GM21360 (cell line): ENCODE measurements around the gene ULK4.
"Not testable (repeated sequence)": the region's sequence is repeated elsewhere in the genome, so short reads cannot be mapped to it uniquely, and the experiment has no call there.

Experiments
- ATAC-seq: cut with Tn5 transposase; IDR thresholded peaks from one replicate; pipeline ENCODE4 v1.9.1; 2021; ENCODE audit warnings: mild to moderate bottlenecking, moderate library complexity; ENCODE audit not compliant: unreplicated experiment

Gene ULK4

GRCh38 chr3:41651718-41652117 is 310.2 kb downstream of the ULK4 start:
- no peak for ATAC-seq

- ATAC-seq, result no peak
Observed at GRCh38 chr3:41650406-41650805, 311.5 kb downstream of the ULK4 start.

- ATAC-seq, result no peak
Observed at GRCh38 chr3:41649129-41649739, 312.7 kb downstream of the ULK4 start.

GRCh38 chr3:41647730-41648129 is 314.2 kb downstream of the ULK4 start:
- not testable (repeated sequence) for ATAC-seq

- no peak for ATAC-seq
Observed at GRCh38 chr3:41640076-41640475, 321.8 kb downstream of the ULK4 start.

GRCh38 chr3:41638381-41638780 is 323.5 kb downstream of the ULK4 start:
- ATAC-seq, result no peak

- no peak for ATAC-seq
Observed at GRCh38 chr3:41632700-41633099, 329.2 kb downstream of the ULK4 start.

- no peak for ATAC-seq
Observed at GRCh38 chr3:41630708-41631107, 331.2 kb downstream of the ULK4 start.

- no peak for ATAC-seq
Observed at GRCh38 chr3:41629986-41630385, 331.9 kb downstream of the ULK4 start.

GRCh38 chr3:41629072-41629471 is 332.8 kb downstream of the ULK4 start:
- no peak for ATAC-seq

GRCh38 chr3:41627477-41628087 is 334.3 kb downstream of the ULK4 start:
- ATAC-seq, result no peak

GRCh38 chr3:41612853-41613252 is 349.1 kb downstream of the ULK4 start:
- no peak for ATAC-seq

GRCh38 chr3:41611008-41611407 is 350.9 kb downstream of the ULK4 start:
- ATAC-seq, result no peak

- no peak for ATAC-seq
Observed at GRCh38 chr3:41608347-41608746, 353.6 kb downstream of the ULK4 start.

- ATAC-seq, result no peak
Observed at GRCh38 chr3:41603807-41604206, 358.1 kb downstream of the ULK4 start.

- ATAC-seq, result no peak
Observed at GRCh38 chr3:41602121-41602520, 359.8 kb downstream of the ULK4 start.

GRCh38 chr3:41601404-41601987 is 360.4 kb downstream of the ULK4 start:
- no peak for ATAC-seq

- ATAC-seq, result no peak
Observed at GRCh38 chr3:41600616-41601015, 361.3 kb downstream of the ULK4 start.

- no peak for ATAC-seq
Observed at GRCh38 chr3:41599127-41599484, 362.8 kb downstream of the ULK4 start.

- ATAC-seq, result no peak
Observed at GRCh38 chr3:41598402-41599126, 363.3 kb downstream of the ULK4 start.

- no peak for ATAC-seq
Observed at GRCh38 chr3:41593774-41594173, 368.1 kb downstream of the ULK4 start.
